MM.1S (cell line): ENCODE measurements around the gene ERC2.

Source experiments
- CTCF ChIP-seq: fragments of 300-600 bp; sonication (generic); IDR thresholded peaks from 2 replicates; pipeline ENCODE4 v1.5.1; 2016; ENCODE audit warnings: antibody characterized with exemption, low read length, mixed read lengths
- EZH2 ChIP-seq: fragments of 300-600 bp; sonication (generic); optimal IDR thresholded peaks from 2 replicates; pipeline ENCODE3; 2017; ENCODE audit warnings: low read depth, mild to moderate bottlenecking, antibody characterized with exemption, low read length, mixed read lengths

GRCh38 chr3:56370991-56371775 lies 97.1 kb downstream of the ERC2 start:
- TF ChIP-seq CTCF (no peak), EZH2 (no peak)
